CD4-positive, alpha-beta T cell (primary cell): ENCODE data around the gene ADH5. TPM values are rescaled to one million over a fixed set of nuclear protein-coding genes. Genes with fewer than 3 reads are reported as not detected.

ENCODE experiments used
- ATAC-seq: fragments of 200-7000 bp; cut with Tn5 transposase; one replicate; pipeline ENCODE4 v1.10.0; 2022; ENCODE audit warnings: mild to moderate bottlenecking; ENCODE audit not compliant: poor library complexity
- CTCF ChIA-PET: fragments of 350-600 bp; sonication (Branson Sonifier 250); formaldehyde crosslinking; loops from one replicate; lab custom pipeline; 2021; ENCODE audit warnings: antibody characterized with exemption, inconsistent platforms; lab: Charles Lee
- POLR2A ChIA-PET: fragments of 350-600 bp; sonication (Branson Sonifier 250); formaldehyde crosslinking; loops from one replicate; lab custom pipeline; 2021; ENCODE audit warnings: antibody characterized with exemption, inconsistent platforms; lab: Charles Lee
- DNase-seq, 14 experiments: peaks; one replicate each; pipeline ENCODE4 v3.0.0-alpha.2; 2013 to 2020; ENCODE audit warnings: mixed read lengths in 2 of 14
- H3K27ac ChIP-seq, 2 donors: one replicate each; pipeline versions ENCODE4 v1.5.1 to v1.7.0; 2013; ENCODE audit warnings: low read length in 2 of 2, low read depth in 1 of 2, mild to moderate bottlenecking in 1 of 2
- H3K27me3 ChIP-seq, 2 experiments: 1 replicate in 1 of 2; 2 replicates in 1 of 2; pipeline versions ENCODE4 v1.6.1 to v1.7.0; 2013; ENCODE audit warnings: low read length in 2 of 2, control low read depth in 1 of 2, mild to moderate bottlenecking in 1 of 2, moderate library complexity in 1 of 2; ENCODE audit not compliant: insufficient read depth in 2 of 2, control insufficient read depth in 1 of 2
- H3K36me3 ChIP-seq: one replicate; pipeline ENCODE4 v1.6.1; 2013; ENCODE audit warnings: low read length, control low read depth; ENCODE audit not compliant: insufficient read depth
- H3K4me1 ChIP-seq: one replicate; pipeline ENCODE4 v1.6.1; 2013; ENCODE audit warnings: low read length, control low read depth; ENCODE audit not compliant: insufficient read depth
- H3K4me3 ChIP-seq: one replicate; pipeline ENCODE4 v1.5.1; 2013; ENCODE audit warnings: mild to moderate bottlenecking, low read length, moderate library complexity
- H3K9me3 ChIP-seq, 2 experiments: 1 replicate in 1 of 2; 2 replicates in 1 of 2; pipeline versions ENCODE4 v1.6.1 to v1.7.0; 2013; ENCODE audit warnings: low read length in 2 of 2, mild to moderate bottlenecking in 2 of 2, control low read depth in 1 of 2, moderate library complexity in 1 of 2; ENCODE audit not compliant: control insufficient read depth in 1 of 2, insufficient read depth in 1 of 2
- H3K27ac Mint-ChIP-seq: one replicate; pipeline ENCODE4 v1.8.0; 2020; ENCODE audit warnings: mixed read lengths
- H3K27me3 Mint-ChIP-seq: one replicate; pipeline ENCODE4 v1.8.0; 2021; ENCODE audit warnings: mixed read lengths
- H3K36me3 Mint-ChIP-seq: one replicate; pipeline ENCODE4 v1.8.0; 2021; ENCODE audit warnings: low read depth, mixed read lengths
- H3K4me1 Mint-ChIP-seq: one replicate; pipeline ENCODE4 v1.8.0; 2021; ENCODE audit warnings: low read depth, mixed read lengths
- H3K4me3 Mint-ChIP-seq: one replicate; pipeline ENCODE4 v1.8.0; 2020; ENCODE audit warnings: mild to moderate bottlenecking, mixed read lengths
- H3K9me3 Mint-ChIP-seq: one replicate; pipeline ENCODE4 v1.8.0; 2020; ENCODE audit warnings: mixed read lengths
- CTCF ChIP-seq: fragments of 200-600 bp; IDR thresholded peaks from one replicate; pipeline ENCODE4 v1.8.0; 2022; ENCODE audit warnings: antibody characterized with exemption, mild to moderate bottlenecking
- intact Hi-C, 2 experiments: fragments of 100-400 bp; cut with DNase I in 1 of 2; cut with micrococcal nuclease in 1 of 2; formaldehyde crosslinking; loops; one replicate each; pipeline versions ENCODE4 v1.15.1 to v1.9.0; 2023 to 2025; cut with DNase I, micrococcal nuclease
- total RNA-seq, 174 experiments: library from RNA in 2 of 174; stranded (reverse) in 2 of 174; gene quantifications; one replicate each; pipeline ENCODE4 v1.2.3 and lab custom pipeline; 2021 to 2026

Gene ADH5
- total RNA-seq, 2 experiments from 2014 or later, result 49.1 to 52.0 TPM

GRCh38 chr4:99104153-99104552 lies 15.6 kb upstream of the ADH5 start:
- intact Hi-C loops, result no loop called here
- H3K4me3 Mint-ChIP-seq, result no peak overlapping the region
- H3K27ac Mint-ChIP-seq, result no peak overlapping the region
- no peaks in the 10 kb centered on the region for H3K36me3 Mint-ChIP-seq
- no peak overlapping the region for H3K27ac ChIP-seq
- DNase-seq, result no peak
- no peaks in the 10 kb centered on the region for H3K9me3 ChIP-seq
- H3K9me3 Mint-ChIP-seq, result peaks cover 2% of the 10 kb centered on the region
- no peaks in the 10 kb centered on the region for H3K27me3 Mint-ChIP-seq
- H3K36me3 ChIP-seq, result no peaks in the 10 kb centered on the region
- no peaks in the 10 kb centered on the region for H3K27me3 ChIP-seq
- H3K4me1 ChIP-seq, result no peaks in the 10 kb centered on the region
- CTCF ChIA-PET, result no interaction called here
- TF ChIP-seq CTCF, result no peak
- POLR2A ChIA-PET, result no interaction called here
- no peaks in the 10 kb centered on the region for H3K4me1 Mint-ChIP-seq
- H3K4me3 ChIP-seq, result no peak overlapping the region
- ATAC-seq, result no peak

- no peaks in the 10 kb centered on the region for H3K9me3 Mint-ChIP-seq
- no peaks in the 10 kb centered on the region for H3K9me3 ChIP-seq
- no peaks in the 10 kb centered on the region for H3K4me1 Mint-ChIP-seq
- no peak overlapping the region for H3K4me3 ChIP-seq
- no peak for ATAC-seq
- TF ChIP-seq CTCF, result no peak
- no peaks in the 10 kb centered on the region for H3K4me1 ChIP-seq
- H3K36me3 Mint-ChIP-seq, result no peaks in the 10 kb centered on the region
- DNase-seq, result no peak
- H3K27me3 Mint-ChIP-seq, result no peaks in the 10 kb centered on the region
- H3K27me3 ChIP-seq, result no peaks in the 10 kb centered on the region
- intact Hi-C loops, result no loop called here
- no peak overlapping the region for H3K27ac ChIP-seq
- no peaks in the 10 kb centered on the region for H3K36me3 ChIP-seq
- ChIA-PET POLR2A (no interaction called here), CTCF (no interaction called here)
- no peak overlapping the region for H3K27ac Mint-ChIP-seq
- no peak overlapping the region for H3K4me3 Mint-ChIP-seq
Measured at GRCh38 chr4:99103166-99103565, 14.6 kb upstream of the ADH5 start.

GRCh38 chr4:99102634-99103033 lies 14.0 kb upstream of the ADH5 start:
- Histone ChIP-seq H3K4me1 (no peaks in the 10 kb centered on the region), H3K27ac (no peak overlapping the region), H3K9me3 (no peaks in the 10 kb centered on the region), H3K4me3 (no peak overlapping the region), H3K36me3 (no peaks in the 10 kb centered on the region), H3K27me3 (no peaks in the 10 kb centered on the region)
- Mint-ChIP-seq H3K27me3 (no peaks in the 10 kb centered on the region), H3K4me3 (no peak overlapping the region), H3K4me1 (no peaks in the 10 kb centered on the region), H3K9me3 (no peaks in the 10 kb centered on the region), H3K36me3 (no peaks in the 10 kb centered on the region), H3K27ac (no peak overlapping the region)
- CTCF ChIA-PET, result no interaction called here
- intact Hi-C loops, result no loop called here
- DNase-seq (no peak), ATAC-seq (no peak)
- POLR2A ChIA-PET, result no interaction called here
- no peak for TF ChIP-seq CTCF
